ENCODE data around the gene KHDRBS2. TPM values are rescaled to one million over a fixed set of nuclear protein-coding genes. Genes with fewer than 3 reads are reported as not detected.

KHDRBS2 gene
- total and polyA plus RNA-seq, 5 experiments from 2014 or later = 0.26 to 0.27 TPM; not detected in 3

- Mint-ChIP-seq H3K36me3 (no peaks in the 10 kb centered on the region), H3K27me3 (no peaks in the 10 kb centered on the region), H3K27ac (no peak overlapping the region), H3K4me1 (no peaks in the 10 kb centered on the region), H3K4me3 (no peak overlapping the region), H3K9me3 (peaks cover 2 to 22% (median 8%) of the 10 kb centered on the region in 9 donors)
- no peak for ATAC-seq
- POLR2A ChIA-PET = no interaction called here
- no peak for DNase-seq
Observed at GRCh38 chr6:61751986-61752385, 534.0 kb downstream of the KHDRBS2 start.

GRCh38 chr6:61745994-61746393 lies 540.0 kb downstream of the KHDRBS2 start:
- Mint-ChIP-seq H3K9me3 (peaks cover 0 to 28% (median 9%) of the 10 kb centered on the region in 9 donors), H3K27ac (no peak overlapping the region), H3K4me3 (no peak overlapping the region), H3K4me1 (no peaks in the 10 kb centered on the region), H3K27me3 (no peaks in the 10 kb centered on the region), H3K36me3 (peaks cover 0 to 3% (median 0%) of the 10 kb centered on the region in 3 donors)
- no peak for DNase-seq
- no peak for ATAC-seq
- POLR2A ChIA-PET = no interaction called here

- H3K9me3 Mint-ChIP-seq = peaks cover 4 to 34% (median 19%) of the 10 kb centered on the region in 9 donors
- no peaks in the 10 kb centered on the region for H3K36me3 Mint-ChIP-seq
- H3K4me1 Mint-ChIP-seq = no peaks in the 10 kb centered on the region
- H3K27me3 Mint-ChIP-seq = no peaks in the 10 kb centered on the region
- ATAC-seq (no peak), DNase-seq (no peak)
- H3K4me3 Mint-ChIP-seq = no peak overlapping the region
- POLR2A ChIA-PET = no interaction called here
- H3K27ac Mint-ChIP-seq = no peak overlapping the region
Observed at GRCh38 chr6:61711849-61712248, 574.2 kb downstream of the KHDRBS2 start.

- DNase-seq (no peak), ATAC-seq (no peak)
- Mint-ChIP-seq H3K27me3 (no peaks in the 10 kb centered on the region), H3K4me1 (no peaks in the 10 kb centered on the region), H3K27ac (no peak overlapping the region), H3K36me3 (no peaks in the 10 kb centered on the region), H3K9me3 (peaks cover 0 to 13% (median 8%) of the 10 kb centered on the region in 9 donors), H3K4me3 (no peak overlapping the region)
- POLR2A ChIA-PET = no interaction called here
Observed at GRCh38 chr6:61688165-61688564, 597.9 kb downstream of the KHDRBS2 start.

- no peak overlapping the region for H3K27ac Mint-ChIP-seq
- peaks cover 0 to 18% (median 11%) of the 10 kb centered on the region in 9 donors for H3K9me3 Mint-ChIP-seq
- H3K27me3 Mint-ChIP-seq = no peaks in the 10 kb centered on the region
- no peak for ATAC-seq
- no peak overlapping the region for H3K4me3 Mint-ChIP-seq
- POLR2A ChIA-PET = no interaction called here
- no peaks in the 10 kb centered on the region for H3K4me1 Mint-ChIP-seq
- H3K36me3 Mint-ChIP-seq = no peaks in the 10 kb centered on the region
- DNase-seq = no peak
Observed at GRCh38 chr6:61682562-61682961, 603.5 kb downstream of the KHDRBS2 start.

- ATAC-seq = no peak
- H3K27ac Mint-ChIP-seq = no peak overlapping the region
- no peak overlapping the region for H3K4me3 Mint-ChIP-seq
- peaks cover 0 to 26% (median 11%) of the 10 kb centered on the region in 9 donors for H3K9me3 Mint-ChIP-seq
- H3K27me3 Mint-ChIP-seq = no peaks in the 10 kb centered on the region
- H3K36me3 Mint-ChIP-seq = no peaks in the 10 kb centered on the region
- DNase-seq = no peak
- H3K4me1 Mint-ChIP-seq = no peaks in the 10 kb centered on the region
- POLR2A ChIA-PET = no interaction called here
Observed at GRCh38 chr6:61679625-61680024, 606.4 kb downstream of the KHDRBS2 start.

- no peak overlapping the region for H3K4me3 Mint-ChIP-seq
- ATAC-seq (no peak), DNase-seq (no peak)
- no peak overlapping the region for H3K27ac Mint-ChIP-seq
- no peaks in the 10 kb centered on the region for H3K4me1 Mint-ChIP-seq
- H3K27me3 Mint-ChIP-seq = no peaks in the 10 kb centered on the region
- peaks cover 0 to 30% (median 6%) of the 10 kb centered on the region in 9 donors for H3K9me3 Mint-ChIP-seq
- POLR2A ChIA-PET = no interaction called here
- no peaks in the 10 kb centered on the region for H3K36me3 Mint-ChIP-seq
Observed at GRCh38 chr6:61675734-61676133, 610.3 kb downstream of the KHDRBS2 start.

GRCh38 chr6:61649845-61650244 lies 636.2 kb downstream of the KHDRBS2 start:
- POLR2A ChIA-PET = no interaction called here
- no peaks in the 10 kb centered on the region for H3K4me1 Mint-ChIP-seq
- DNase-seq = no peak
- no peak overlapping the region for H3K27ac Mint-ChIP-seq
- H3K27me3 Mint-ChIP-seq = no peaks in the 10 kb centered on the region
- H3K9me3 Mint-ChIP-seq = peaks cover 3 to 46% (median 18%) of the 10 kb centered on the region in 9 donors
- H3K4me3 Mint-ChIP-seq = no peak overlapping the region
- no peak for ATAC-seq
- no peaks in the 10 kb centered on the region for H3K36me3 Mint-ChIP-seq

GRCh38 chr6:61640463-61640862 lies 645.6 kb downstream of the KHDRBS2 start:
- POLR2A ChIA-PET = no interaction called here
- H3K4me1 Mint-ChIP-seq = no peaks in the 10 kb centered on the region
- DNase-seq (no peak), ATAC-seq (no peak)
- H3K27me3 Mint-ChIP-seq = no peaks in the 10 kb centered on the region
- peaks cover 3 to 35% (median 12%) of the 10 kb centered on the region in 9 donors for H3K9me3 Mint-ChIP-seq
- H3K27ac Mint-ChIP-seq = no peak overlapping the region
- no peaks in the 10 kb centered on the region for H3K36me3 Mint-ChIP-seq
- H3K4me3 Mint-ChIP-seq = no peak overlapping the region

Data from naive thymus-derived CD8-positive, alpha-beta T cell (primary cell).